Naive thymus-derived CD4-positive, alpha-beta T cell (primary cell): Measurements from ENCODE around the gene CRYL1. TPM values are rescaled to one million over a fixed set of nuclear protein-coding genes. Genes with fewer than 3 reads are reported as not detected.
A peak's percentile ranks its signal among the peaks of the same experiment; 100 is the strongest.

Source experiments
- ATAC-seq: fragments of 150-1000 bp; cut with Tn5 transposase; 2 replicates; pipeline ENCODE4 v1.10.0; 2021; ENCODE audit warnings: mild to moderate bottlenecking, moderate library complexity
- CTCF ChIA-PET: fragments of 350-600 bp; sonication (Branson Sonifier 250); formaldehyde crosslinking; loops from one replicate; lab custom pipeline; 2021; ENCODE audit warnings: antibody characterized with exemption; lab: Charles Lee
- POLR2A ChIA-PET: fragments of 350-600 bp; sonication (Branson Sonifier 250); formaldehyde crosslinking; loops from one replicate; lab custom pipeline; 2021; ENCODE audit warnings: antibody characterized with exemption, inconsistent platforms; lab: Charles Lee
- DNase-seq, 9 donors: peaks; one replicate each; pipeline versions ENCODE4 v3.0.0 to v3.0.0-alpha.2; 2020 to 2022; ENCODE audit warnings: mixed read lengths in 1 of 9
- H3K27ac ChIP-seq: one replicate; pipeline ENCODE4 v1.7.0; 2013; ENCODE audit warnings: mild to moderate bottlenecking, low read depth, low read length, moderate library complexity
- H3K27me3 ChIP-seq, 2 donors: one replicate each; pipeline ENCODE4 v1.7.0; 2013; ENCODE audit warnings: low read length in 2 of 2, mild to moderate bottlenecking in 2 of 2, moderate library complexity in 2 of 2; ENCODE audit not compliant: control insufficient read depth in 2 of 2, insufficient read depth in 2 of 2
- H3K36me3 ChIP-seq, 3 experiments: 1 replicate in 2 of 3; 2 replicates in 1 of 3; pipeline ENCODE4 v1.7.0; 2013; ENCODE audit warnings: low read length in 3 of 3, mild to moderate bottlenecking in 3 of 3, moderate library complexity in 1 of 3; ENCODE audit not compliant: insufficient read depth in 3 of 3, control insufficient read depth in 2 of 3
- H3K4me1 ChIP-seq, 2 donors: one replicate each; pipeline ENCODE4 v1.7.0; 2013; ENCODE audit warnings: low read length in 2 of 2, mild to moderate bottlenecking in 2 of 2, moderate library complexity in 1 of 2; ENCODE audit not compliant: control insufficient read depth in 2 of 2, insufficient read depth in 2 of 2
- H3K4me3 ChIP-seq: 2 replicates; pipeline ENCODE4 v1.7.0; 2013; ENCODE audit warnings: mild to moderate bottlenecking, low read length
- H3K9me3 ChIP-seq, 3 experiments: 1 replicate in 2 of 3; 2 replicates in 1 of 3; pipeline ENCODE4 v1.7.0; 2013; ENCODE audit warnings: low read length in 3 of 3; ENCODE audit not compliant: control insufficient read depth in 2 of 3
- H3K27ac Mint-ChIP-seq, 9 donors: one replicate each; pipeline ENCODE4 v1.8.0; 2020 to 2022; ENCODE audit warnings: mixed read lengths in 9 of 9, mild to moderate bottlenecking in 8 of 9, moderate library complexity in 5 of 9, inconsistent platforms in 2 of 9
- H3K27me3 Mint-ChIP-seq, 5 donors: one replicate each; pipeline ENCODE4 v1.8.0; 2021 to 2022; ENCODE audit warnings: mixed read lengths in 5 of 5, mild to moderate bottlenecking in 1 of 5
- H3K36me3 Mint-ChIP-seq, 5 donors: one replicate each; pipeline ENCODE4 v1.8.0; 2020 to 2022; ENCODE audit warnings: mixed read lengths in 5 of 5, mild to moderate bottlenecking in 3 of 5, inconsistent platforms in 1 of 5
- H3K4me1 Mint-ChIP-seq, 7 donors: one replicate each; pipeline ENCODE4 v1.8.0; 2020 to 2022; ENCODE audit warnings: mixed read lengths in 7 of 7, mild to moderate bottlenecking in 3 of 7, inconsistent platforms in 1 of 7
- H3K4me3 Mint-ChIP-seq, 10 donors: one replicate each; pipeline ENCODE4 v1.8.0; 2020 to 2022; ENCODE audit warnings: mild to moderate bottlenecking in 10 of 10, mixed read lengths in 10 of 10, moderate library complexity in 6 of 10, inconsistent platforms in 2 of 10
- H3K9me3 Mint-ChIP-seq, 11 donors: one replicate each; pipeline ENCODE4 v1.8.0; 2020 to 2022; ENCODE audit warnings: mixed read lengths in 11 of 11, mild to moderate bottlenecking in 4 of 11, inconsistent platforms in 1 of 11, moderate library complexity in 1 of 11
- intact Hi-C, 2 donors: fragments of 100-400 bp; cut with micrococcal nuclease; formaldehyde crosslinking; loops; one replicate each; pipeline ENCODE4 v1.15.1; 2023
- polyA plus RNA-seq, 2 donors: library from polyadenylated mRNA; unstranded; fragments of 300-500 nt; fragmentation: Illumina TruSeq; gene quantifications; one replicate each; pipeline ENCODE4 v1.2.3, GENCODE V29; 2021
- total RNA-seq, 6 experiments: library from RNA in 5 of 6; stranded (reverse) in 5 of 6; gene quantifications; 1 replicate in 5 of 6; 2 replicates in 1 of 6; pipeline ENCODE4 v1.2.3 and lab custom pipeline; 2021 to 2026

Gene CRYL1
- total and polyA plus RNA-seq, 7 experiments from 2014 or later: 12.3 to 44.1 (median 18.4) TPM

DNA sequence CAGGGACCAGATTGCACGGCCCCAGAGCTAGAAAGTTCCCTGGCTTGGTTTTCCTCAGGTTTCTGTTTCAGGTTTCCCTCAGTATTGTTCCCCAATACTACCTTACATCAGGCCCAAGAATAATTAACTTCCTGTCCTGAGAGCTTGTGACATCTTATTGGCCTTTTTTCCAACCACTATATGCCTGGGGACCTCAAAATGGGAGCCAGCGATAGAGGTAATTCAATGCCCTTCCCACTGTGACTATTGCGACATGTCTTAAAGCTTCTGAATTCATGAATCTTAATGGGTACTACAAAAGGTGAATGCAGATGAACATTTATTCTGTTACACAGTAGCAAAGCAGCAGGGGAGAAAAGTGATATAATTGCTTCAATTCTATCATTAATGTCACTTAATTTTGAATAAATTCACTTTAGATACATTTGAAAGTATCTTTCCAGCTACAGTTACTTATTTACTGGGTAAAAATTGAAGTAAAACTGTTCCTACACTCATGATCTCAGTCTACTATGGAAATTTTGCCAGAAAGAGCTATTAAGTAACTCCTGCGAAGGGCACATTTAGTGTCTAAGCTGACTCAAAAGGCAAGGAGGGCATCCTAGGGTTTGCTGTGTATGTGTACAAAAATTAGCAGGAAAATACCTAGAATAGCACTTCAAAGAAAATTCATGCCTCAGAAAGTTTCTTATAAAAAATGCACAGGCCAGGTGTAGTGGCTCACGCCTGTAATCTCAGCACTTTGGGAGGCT lies 4.1 kb downstream of the CRYL1 start:
- Histone ChIP-seq H3K36me3 (no peaks in the 10 kb centered on the region), H3K27ac (no peak overlapping the region), H3K9me3 (no peaks in the 10 kb centered on the region), H3K4me3 (no peak overlapping the region), H3K4me1 (peaks cover 0 to 3% of the 10 kb centered on the region in 2 donors), H3K27me3 (no peaks in the 10 kb centered on the region)
- DNase-seq (no peak), ATAC-seq (no peak)
- Mint-ChIP-seq H3K4me1 (peaks cover 11 to 53% (median 23%) of the 10 kb centered on the region in 7 donors), H3K4me3 (no peak overlapping the region), H3K36me3 (peaks cover 0 to 14% (median 7%) of the 10 kb centered on the region in 5 donors), H3K9me3 (peaks cover 0 to 3% (median 0%) of the 10 kb centered on the region in 11 donors), H3K27ac (no peak overlapping the region), H3K27me3 (no peaks in the 10 kb centered on the region)
- POLR2A ChIA-PET: interaction anchor here (1.7 kb wide), 1 partner anchor 252 kb away, joined by 5 read pairs; the partner anchor contains the start of gene EEF1AKMT1
- intact Hi-C loops: loop anchor here in 1 of 2 donors (10.0 kb wide), 1 partner anchor 183 kb away; the partner anchor contains the start of gene IL17D
- CTCF ChIA-PET: no interaction called here

- no peak for DNase-seq
- Histone ChIP-seq H3K4me3 (no peak overlapping the region), H3K36me3 (no peaks in the 10 kb centered on the region), H3K27me3 (no peaks in the 10 kb centered on the region), H3K4me1 (no peaks in the 10 kb centered on the region), H3K9me3 (no peaks in the 10 kb centered on the region), H3K27ac (no peak overlapping the region)
- peaks cover 0 to 3% (median 0%) of the 10 kb centered on the region in 11 donors for H3K9me3 Mint-ChIP-seq
- no peak overlapping the region for H3K4me3 Mint-ChIP-seq
- no peaks in the 10 kb centered on the region for H3K27me3 Mint-ChIP-seq
- intact Hi-C loops: loop anchor here in 1 of 2 donors (10.0 kb wide), 1 partner anchor 185 kb away; the partner anchor contains the start of gene IL17D
- peaks cover 4 to 47% (median 20%) of the 10 kb centered on the region in 7 donors for H3K4me1 Mint-ChIP-seq
- ChIA-PET CTCF (no interaction called here), POLR2A (no interaction called here)
- H3K36me3 Mint-ChIP-seq: peaks cover 0 to 14% (median 7%) of the 10 kb centered on the region in 5 donors
- peak overlapping the region in 1 of 9 donors; percentile 18 for H3K27ac Mint-ChIP-seq
- no peak for ATAC-seq
These were observed 5.8 kb downstream of the CRYL1 start for GRCh38 chr13:20519875-20520274.

GRCh38 chr13:20518660-20519100 lies 7.0 kb downstream of the CRYL1 start:
- H3K36me3 Mint-ChIP-seq: peaks cover 0 to 14% (median 7%) of the 10 kb centered on the region in 5 donors
- ChIA-PET CTCF (no interaction called here), POLR2A (no interaction called here)
- Histone ChIP-seq H3K4me1 (no peaks in the 10 kb centered on the region), H3K27ac (no peak overlapping the region), H3K4me3 (no peak overlapping the region), H3K36me3 (no peaks in the 10 kb centered on the region), H3K9me3 (no peaks in the 10 kb centered on the region), H3K27me3 (no peaks in the 10 kb centered on the region)
- peaks cover 0 to 38% (median 16%) of the 10 kb centered on the region in 7 donors for H3K4me1 Mint-ChIP-seq
- intact Hi-C loops: no loop called here
- H3K27me3 Mint-ChIP-seq: no peaks in the 10 kb centered on the region
- H3K27ac Mint-ChIP-seq: peak overlapping the region in 2 of 9 donors; percentile 7 to 27
- H3K9me3 Mint-ChIP-seq: peaks cover 0 to 3% (median 0%) of the 10 kb centered on the region in 11 donors
- no peak for DNase-seq
- peak overlapping the region in 1 of 10 donors; percentile 31 for H3K4me3 Mint-ChIP-seq
- no peak for ATAC-seq

DNA sequence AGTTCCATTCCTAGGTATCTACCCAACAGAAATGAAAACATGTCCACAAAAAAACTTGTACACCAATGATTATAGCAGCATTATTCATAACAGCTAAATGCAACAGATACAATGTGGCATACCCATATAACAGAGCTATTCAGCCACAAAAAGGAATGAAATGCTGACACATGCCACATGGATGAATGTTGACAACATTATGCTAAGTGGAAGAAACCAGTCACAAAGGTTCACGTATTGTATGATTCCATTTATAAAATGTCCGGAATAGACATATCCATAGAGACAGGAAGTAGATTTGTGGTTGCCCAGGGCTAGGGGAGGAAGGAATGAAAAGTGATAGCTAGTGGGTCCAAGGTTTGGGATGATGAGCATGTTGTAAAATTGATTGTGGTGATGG lies 10.8 kb downstream of the CRYL1 start:
- Histone ChIP-seq H3K9me3 (no peaks in the 10 kb centered on the region), H3K4me3 (no peak overlapping the region), H3K36me3 (peaks cover 0 to 18% (median 0%) of the 10 kb centered on the region in 3 experiments), H3K4me1 (no peaks in the 10 kb centered on the region), H3K27me3 (no peaks in the 10 kb centered on the region), H3K27ac (no peak overlapping the region)
- Mint-ChIP-seq H3K27ac (no peak overlapping the region), H3K36me3 (peaks cover 4 to 28% (median 14%) of the 10 kb centered on the region in 5 donors), H3K27me3 (no peaks in the 10 kb centered on the region), H3K4me3 (no peak overlapping the region), H3K4me1 (peaks cover 0 to 17% (median 5%) of the 10 kb centered on the region in 7 donors), H3K9me3 (peaks cover 0 to 3% (median 0%) of the 10 kb centered on the region in 11 donors)
- no peak for ATAC-seq
- CTCF ChIA-PET: no interaction called here
- intact Hi-C loops: no loop called here
- no peak for DNase-seq
- POLR2A ChIA-PET: no interaction called here

DNA sequence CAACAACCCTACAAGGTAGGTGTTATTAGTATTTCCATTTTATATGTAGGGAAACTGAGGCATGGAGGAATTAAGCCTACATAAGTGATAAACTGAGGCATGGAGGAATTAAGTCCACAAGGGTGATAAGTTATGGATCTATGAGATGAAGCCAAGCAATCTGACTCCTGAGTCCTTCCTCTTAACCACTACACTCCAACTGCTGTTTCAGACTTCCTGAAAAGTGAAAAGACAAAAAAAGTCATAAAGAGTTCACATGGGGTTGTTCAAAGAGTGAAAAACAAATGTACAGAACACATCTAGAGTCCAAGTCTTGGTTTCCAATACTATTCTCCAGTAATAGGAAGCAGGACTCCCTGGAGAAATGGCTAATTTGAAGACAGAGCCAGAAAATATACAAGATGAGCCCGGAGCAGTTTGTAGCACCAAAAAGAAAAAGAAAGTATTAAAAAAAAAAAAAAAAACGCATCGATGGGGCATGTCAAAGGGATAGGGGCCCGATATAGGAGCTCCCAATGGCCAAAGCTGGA lies 12.1 kb downstream of the CRYL1 start:
- Histone ChIP-seq H3K4me3 (no peak overlapping the region), H3K4me1 (no peaks in the 10 kb centered on the region), H3K27me3 (no peaks in the 10 kb centered on the region), H3K27ac (no peak overlapping the region), H3K9me3 (no peaks in the 10 kb centered on the region), H3K36me3 (peaks cover 0 to 18% (median 0%) of the 10 kb centered on the region in 3 experiments)
- no peaks in the 10 kb centered on the region for H3K27me3 Mint-ChIP-seq
- DNase-seq (no peak), ATAC-seq (no peak)
- peaks cover 4 to 25% (median 8%) of the 10 kb centered on the region in 5 donors for H3K36me3 Mint-ChIP-seq
- intact Hi-C loops: no loop called here
- no peaks in the 10 kb centered on the region for H3K9me3 Mint-ChIP-seq
- CTCF ChIA-PET: interaction anchor here (0.7 kb wide), 1 partner anchor 9 kb away, joined by 3 read pairs; no protein-coding TSS in a partner anchor
- H3K27ac Mint-ChIP-seq: no peak overlapping the region
- H3K4me3 Mint-ChIP-seq: no peak overlapping the region
- POLR2A ChIA-PET: interaction anchor here (0.7 kb wide), 1 partner anchor 59 kb away, joined by 3 read pairs; no protein-coding TSS in a partner anchor
- H3K4me1 Mint-ChIP-seq: peaks cover 0 to 10% (median 5%) of the 10 kb centered on the region in 7 donors

- intact Hi-C loops: no loop called here
- CTCF ChIA-PET: no interaction called here
These were observed 13.5 kb downstream of the CRYL1 start for GRCh38 chr13:20512042-20512683.

More at GRCh38 chr13:20512042-20512683, 13.5 kb downstream of the CRYL1 start:
- H3K9me3 Mint-ChIP-seq: no peaks in the 10 kb centered on the region
- POLR2A ChIA-PET: no interaction called here
- Histone ChIP-seq H3K36me3 (peaks cover 0 to 18% (median 0%) of the 10 kb centered on the region in 3 experiments), H3K27me3 (no peaks in the 10 kb centered on the region), H3K27ac (no peak overlapping the region), H3K4me3 (no peak overlapping the region), H3K9me3 (no peaks in the 10 kb centered on the region), H3K4me1 (no peaks in the 10 kb centered on the region)
- no peak overlapping the region for H3K4me3 Mint-ChIP-seq
- H3K27ac Mint-ChIP-seq: no peak overlapping the region
- ATAC-seq: no peak
- H3K4me1 Mint-ChIP-seq: peaks cover 0 to 5% (median 3%) of the 10 kb centered on the region in 7 donors
- no peak for DNase-seq
- H3K36me3 Mint-ChIP-seq: peaks cover 4 to 23% (median 7%) of the 10 kb centered on the region in 5 donors
- no peaks in the 10 kb centered on the region for H3K27me3 Mint-ChIP-seq
